CD4-positive, alpha-beta memory T cell (primary cell): Measurements from ENCODE around the gene CDKN1A. TPM values are rescaled to one million over a fixed set of nuclear protein-coding genes. Genes with fewer than 3 reads are reported as not detected.
"Not testable (repeated sequence)": the region's sequence is repeated elsewhere in the genome, so short reads cannot be mapped to it uniquely, and the experiment has no call there.

Experiments used
- CTCF ChIA-PET: fragments of 350-600 bp; sonication (Branson Sonifier 250); formaldehyde crosslinking; loops from one replicate; lab custom pipeline; 2021; ENCODE audit warnings: inconsistent platforms; ENCODE audit not compliant: partially characterized antibody; lab: Charles Lee
- POLR2A ChIA-PET: fragments of 350-600 bp; sonication (Branson Sonifier 250); formaldehyde crosslinking; loops from one replicate; lab custom pipeline; 2021; ENCODE audit not compliant: partially characterized antibody; lab: Charles Lee
- DNase-seq, 5 donors: peaks; one replicate each; pipeline versions ENCODE4 v3.0.0 to v3.0.0-alpha.2; 2020 to 2022; ENCODE audit warnings: mixed read lengths in 1 of 5
- H3K27ac ChIP-seq: one replicate; pipeline ENCODE4 v1.7.0; 2013; ENCODE audit warnings: low read depth, low read length
- H3K27me3 ChIP-seq: 2 replicates; pipeline ENCODE4 v1.7.0; 2013; ENCODE audit warnings: mild to moderate bottlenecking, low read length, moderate library complexity; ENCODE audit not compliant: insufficient read depth
- H3K36me3 ChIP-seq: 2 replicates; pipeline ENCODE4 v1.7.0; 2013; ENCODE audit warnings: mild to moderate bottlenecking, low read length, moderate library complexity; ENCODE audit not compliant: insufficient read depth
- H3K4me1 ChIP-seq: 2 replicates; pipeline ENCODE4 v1.7.0; 2013; ENCODE audit warnings: mild to moderate bottlenecking, low read length, moderate library complexity; ENCODE audit not compliant: insufficient read depth
- H3K4me3 ChIP-seq, 2 donors: one replicate each; pipeline ENCODE4 v1.7.0; 2013; ENCODE audit warnings: low read length in 2 of 2, mild to moderate bottlenecking in 1 of 2
- H3K9me3 ChIP-seq, 2 donors: one replicate each; pipeline ENCODE4 v1.7.0; 2013; ENCODE audit warnings: low read length in 2 of 2, control low read depth in 1 of 2; ENCODE audit not compliant: control insufficient read depth in 1 of 2
- H3K27ac Mint-ChIP-seq, 7 donors: one replicate each; pipeline ENCODE4 v1.8.0; 2020 to 2021; ENCODE audit warnings: mixed read lengths in 7 of 7, mild to moderate bottlenecking in 6 of 7, inconsistent platforms in 3 of 7, moderate library complexity in 3 of 7
- H3K27me3 Mint-ChIP-seq, 2 donors: one replicate each; pipeline ENCODE4 v1.8.0; 2020 to 2021; ENCODE audit warnings: mixed read lengths in 2 of 2
- H3K36me3 Mint-ChIP-seq, 2 donors: one replicate each; pipeline ENCODE4 v1.8.0; 2020 to 2021; ENCODE audit warnings: mixed read lengths in 2 of 2, inconsistent platforms in 1 of 2, mild to moderate bottlenecking in 1 of 2
- H3K4me1 Mint-ChIP-seq, 4 donors: one replicate each; pipeline ENCODE4 v1.8.0; 2020 to 2021; ENCODE audit warnings: mixed read lengths in 4 of 4, mild to moderate bottlenecking in 1 of 4
- H3K4me3 Mint-ChIP-seq, 8 donors: one replicate each; pipeline ENCODE4 v1.8.0; 2020 to 2021; ENCODE audit warnings: mixed read lengths in 8 of 8, mild to moderate bottlenecking in 7 of 8, moderate library complexity in 6 of 8, inconsistent platforms in 3 of 8
- H3K9me3 Mint-ChIP-seq, 8 donors: one replicate each; pipeline ENCODE4 v1.8.0; 2020 to 2021; ENCODE audit warnings: mixed read lengths in 8 of 8, mild to moderate bottlenecking in 5 of 8, inconsistent platforms in 3 of 8, moderate library complexity in 1 of 8
- intact Hi-C: fragments of 100-400 bp; cut with micrococcal nuclease; formaldehyde crosslinking; loops from one replicate; pipeline ENCODE4 v1.15.1; 2023
- polyA plus RNA-seq, 2 donors: library from polyadenylated mRNA; unstranded; fragments of 300-500 nt; fragmentation: Illumina TruSeq; gene quantifications; one replicate each; pipeline ENCODE4 v1.2.3, GENCODE V29; 2021
- total RNA-seq, 2 experiments: library from RNA; stranded (reverse); gene quantifications; one replicate each; pipeline ENCODE4 v1.2.3, GENCODE V29; 2021

The CDKN1A gene
- total and polyA plus RNA-seq, 4 experiments from 2014 or later, result 3.3 to 20.6 (median 11.7) TPM

GRCh38 chr6:36649701-36650484, 28.6 kb upstream of the CDKN1A start:
- Mint-ChIP-seq H3K36me3 (no peaks in the 10 kb centered on the region), H3K4me3 (no peak overlapping the region), H3K27me3 (peaks cover 3 to 7% of the 10 kb centered on the region in 2 donors), H3K9me3 (peaks cover 0 to 1% (median 0%) of the 10 kb centered on the region in 8 donors), H3K27ac (peak overlapping the region in 1 of 7 donors; percentile 65), H3K4me1 (no peaks in the 10 kb centered on the region)
- Histone ChIP-seq H3K27ac (no peak overlapping the region), H3K4me3 (no peak overlapping the region), H3K27me3 (peaks cover 5% of the 10 kb centered on the region), H3K36me3 (no peaks in the 10 kb centered on the region), H3K9me3 (no peaks in the 10 kb centered on the region), H3K4me1 (no peaks in the 10 kb centered on the region)
- DNase-seq, result no peak
- intact Hi-C loops, result no loop called here
- POLR2A ChIA-PET, result no interaction called here
- CTCF ChIA-PET, result no interaction called here

- Histone ChIP-seq H3K27me3 (peaks cover 5% of the 10 kb centered on the region), H3K36me3 (no peaks in the 10 kb centered on the region), H3K4me3 (no peak overlapping the region), H3K9me3 (no peaks in the 10 kb centered on the region), H3K4me1 (no peaks in the 10 kb centered on the region), H3K27ac (no peak overlapping the region)
- peaks cover 0 to 1% (median 0%) of the 10 kb centered on the region in 8 donors for H3K9me3 Mint-ChIP-seq
- H3K4me3 Mint-ChIP-seq, result no peak overlapping the region
- DNase-seq, result no peak
- no peak overlapping the region for H3K27ac Mint-ChIP-seq
- intact Hi-C loops, result no loop called here
- no peaks in the 10 kb centered on the region for H3K4me1 Mint-ChIP-seq
- H3K27me3 Mint-ChIP-seq, result peaks cover 12 to 13% of the 10 kb centered on the region in 2 donors
- H3K36me3 Mint-ChIP-seq, result no peaks in the 10 kb centered on the region
- POLR2A ChIA-PET, result no interaction called here
- CTCF ChIA-PET, result no interaction called here
Observed at GRCh38 chr6:36650848-36651478, 27.6 kb upstream of the CDKN1A start.

- POLR2A ChIA-PET, result no interaction called here
- H3K4me3 ChIP-seq, result no peak overlapping the region
- H3K27me3 ChIP-seq, result peaks cover 5% of the 10 kb centered on the region
- no peaks in the 10 kb centered on the region for H3K4me1 ChIP-seq
- H3K36me3 Mint-ChIP-seq, result no peaks in the 10 kb centered on the region
- no peak overlapping the region for H3K4me3 Mint-ChIP-seq
- no peak for DNase-seq
- no peaks in the 10 kb centered on the region for H3K4me1 Mint-ChIP-seq
- peaks cover 15 to 18% of the 10 kb centered on the region in 2 donors for H3K27me3 Mint-ChIP-seq
- peaks cover 0 to 1% (median 0%) of the 10 kb centered on the region in 8 donors for H3K9me3 Mint-ChIP-seq
- intact Hi-C loops, result no loop called here
- no peaks in the 10 kb centered on the region for H3K36me3 ChIP-seq
- H3K27ac Mint-ChIP-seq, result no peak overlapping the region
- CTCF ChIA-PET, result no interaction called here
- H3K9me3 ChIP-seq, result no peaks in the 10 kb centered on the region
- H3K27ac ChIP-seq, result no peak overlapping the region
Observed at GRCh38 chr6:36651659-36652379, 26.7 kb upstream of the CDKN1A start.

GRCh38 chr6:36654469-36654868, 24.0 kb upstream of the CDKN1A start:
- POLR2A ChIA-PET, result not testable (repeated sequence)

GRCh38 chr6:36655085-36655724, 23.3 kb upstream of the CDKN1A start:
- H3K27me3 Mint-ChIP-seq, result peaks cover 25 to 33% of the 10 kb centered on the region in 2 donors
- no peak overlapping the region for H3K27ac Mint-ChIP-seq
- Histone ChIP-seq H3K9me3 (no peaks in the 10 kb centered on the region), H3K27ac (no peak overlapping the region), H3K27me3 (peaks cover 18% of the 10 kb centered on the region), H3K36me3 (no peaks in the 10 kb centered on the region), H3K4me1 (no peaks in the 10 kb centered on the region), H3K4me3 (no peak overlapping the region)
- no peaks in the 10 kb centered on the region for H3K4me1 Mint-ChIP-seq
- no peaks in the 10 kb centered on the region for H3K36me3 Mint-ChIP-seq
- ChIA-PET POLR2A (no interaction called here), CTCF (no interaction called here)
- no peak for DNase-seq
- H3K4me3 Mint-ChIP-seq, result no peak overlapping the region
- H3K9me3 Mint-ChIP-seq, result peaks cover 0 to 1% (median 0%) of the 10 kb centered on the region in 8 donors
- intact Hi-C loops, result no loop called here

More at GRCh38 chr6:36654469-36654868, 24.0 kb upstream of the CDKN1A start:
- H3K9me3 ChIP-seq, intact Hi-C loops, H3K36me3 ChIP-seq, H3K4me3 Mint-ChIP-seq, DNase-seq, CTCF ChIA-PET, H3K4me1 Mint-ChIP-seq, H3K27ac Mint-ChIP-seq, H3K4me3 ChIP-seq, H3K9me3 Mint-ChIP-seq, H3K36me3 Mint-ChIP-seq, H3K27ac ChIP-seq, H3K4me1 ChIP-seq: not testable (repeated sequence)
- peaks cover 18 to 30% of the 10 kb centered on the region in 2 donors for H3K27me3 Mint-ChIP-seq
- peaks cover 12% of the 10 kb centered on the region for H3K27me3 ChIP-seq

- peaks cover 25 to 33% of the 10 kb centered on the region in 2 donors for H3K27me3 Mint-ChIP-seq
- CTCF ChIA-PET, result no interaction called here
Observed at GRCh38 chr6:36656441-36656840, 22.1 kb upstream of the CDKN1A start.

GRCh38 chr6:36657271-36657670, 21.2 kb upstream of the CDKN1A start:
- CTCF ChIA-PET, result no interaction called here
- no peak overlapping the region for H3K4me3 ChIP-seq
- Mint-ChIP-seq H3K4me3 (no peak overlapping the region), H3K9me3 (peaks cover 0 to 1% (median 0%) of the 10 kb centered on the region in 8 donors), H3K36me3 (no peaks in the 10 kb centered on the region), H3K27ac (no peak overlapping the region), H3K4me1 (peaks cover 0 to under 1% (median under 1%) of the 10 kb centered on the region in 4 donors), H3K27me3 (peaks cover 25 to 33% of the 10 kb centered on the region in 2 donors)
- H3K4me1 ChIP-seq, result no peaks in the 10 kb centered on the region
- no peaks in the 10 kb centered on the region for H3K36me3 ChIP-seq
- intact Hi-C loops, result no loop called here
- H3K27ac ChIP-seq, result no peak overlapping the region
- DNase-seq, result no peak
- H3K9me3 ChIP-seq, result no peaks in the 10 kb centered on the region
- H3K27me3 ChIP-seq, result peaks cover 26% of the 10 kb centered on the region
- POLR2A ChIA-PET, result no interaction called here

More at GRCh38 chr6:36656441-36656840, 22.1 kb upstream of the CDKN1A start:
- Mint-ChIP-seq H3K9me3 (peaks cover 0 to 1% (median 0%) of the 10 kb centered on the region in 8 donors), H3K27ac (no peak overlapping the region), H3K4me3 (no peak overlapping the region), H3K36me3 (no peaks in the 10 kb centered on the region), H3K4me1 (no peaks in the 10 kb centered on the region)
- H3K9me3 ChIP-seq, result no peaks in the 10 kb centered on the region
- H3K27ac ChIP-seq, result no peak overlapping the region
- no peaks in the 10 kb centered on the region for H3K4me1 ChIP-seq
- H3K4me3 ChIP-seq, result no peak overlapping the region
- DNase-seq, result no peak
- H3K36me3 ChIP-seq, result no peaks in the 10 kb centered on the region
- intact Hi-C loops, result no loop called here
- H3K27me3 ChIP-seq, result peaks cover 26% of the 10 kb centered on the region
- POLR2A ChIA-PET, result no interaction called here
